HG03108 (cell line): Measurements from ENCODE around the gene GINS2.

ENCODE experiments used
- ATAC-seq: cut with Tn5 transposase; IDR thresholded peaks from one replicate; pipeline ENCODE4 v1.9.1; 2021; ENCODE audit warnings: moderate library complexity; ENCODE audit not compliant: unreplicated experiment

GINS2 gene

DNA sequence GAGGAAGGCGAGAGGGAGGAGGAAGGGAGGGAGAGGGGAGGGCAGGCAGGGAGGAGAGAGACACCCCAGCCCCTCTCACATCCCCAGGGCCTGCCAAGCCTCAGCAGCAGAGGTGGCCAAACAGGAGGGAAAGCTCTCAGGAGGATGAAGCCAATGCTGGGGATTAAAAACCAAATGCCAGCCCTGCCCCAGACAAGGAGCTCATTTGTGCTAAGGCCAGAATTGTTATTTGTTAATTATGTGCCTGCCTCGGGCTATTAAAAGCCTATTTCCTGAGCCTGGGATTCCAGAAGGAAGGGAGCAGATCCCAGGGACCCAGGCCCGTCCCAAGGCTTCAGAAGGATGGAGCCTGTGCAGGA lies 27.9 kb upstream of the GINS2 start:
- no peak for ATAC-seq

DNA sequence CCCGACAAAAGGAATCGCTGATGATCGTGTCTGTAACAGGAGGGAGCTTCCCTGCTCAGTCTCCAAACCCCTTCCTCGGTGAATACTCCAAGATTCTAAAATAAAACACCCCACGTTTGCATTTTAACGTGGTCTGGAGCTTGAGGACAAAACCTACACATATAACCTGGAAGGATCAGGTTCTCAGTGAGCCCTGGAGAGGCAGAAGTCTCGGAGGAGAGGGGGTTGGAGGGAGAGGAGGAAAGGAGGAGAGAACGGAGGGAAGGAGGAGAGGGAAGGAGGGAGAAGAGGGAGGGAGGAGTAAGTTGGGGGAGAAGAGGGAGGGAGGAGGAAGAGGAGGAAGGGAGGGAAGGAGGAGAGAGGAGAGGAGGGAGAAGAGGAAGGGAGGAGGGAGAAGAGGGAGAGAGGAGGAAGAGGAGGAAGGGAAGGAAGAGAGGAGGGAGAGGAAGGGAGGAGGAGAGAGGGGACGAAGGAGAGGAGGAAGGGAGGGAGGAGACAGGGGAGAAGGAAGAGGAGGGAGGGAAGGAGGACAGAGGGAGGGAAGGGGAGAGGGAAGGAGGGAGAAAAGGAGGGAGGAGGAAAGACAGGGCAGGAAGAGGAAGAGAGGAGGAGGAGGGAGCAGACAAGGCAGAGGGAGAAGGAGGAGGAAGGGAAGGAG lies 27.4 kb upstream of the GINS2 start:
- ATAC-seq: no peak

DNA sequence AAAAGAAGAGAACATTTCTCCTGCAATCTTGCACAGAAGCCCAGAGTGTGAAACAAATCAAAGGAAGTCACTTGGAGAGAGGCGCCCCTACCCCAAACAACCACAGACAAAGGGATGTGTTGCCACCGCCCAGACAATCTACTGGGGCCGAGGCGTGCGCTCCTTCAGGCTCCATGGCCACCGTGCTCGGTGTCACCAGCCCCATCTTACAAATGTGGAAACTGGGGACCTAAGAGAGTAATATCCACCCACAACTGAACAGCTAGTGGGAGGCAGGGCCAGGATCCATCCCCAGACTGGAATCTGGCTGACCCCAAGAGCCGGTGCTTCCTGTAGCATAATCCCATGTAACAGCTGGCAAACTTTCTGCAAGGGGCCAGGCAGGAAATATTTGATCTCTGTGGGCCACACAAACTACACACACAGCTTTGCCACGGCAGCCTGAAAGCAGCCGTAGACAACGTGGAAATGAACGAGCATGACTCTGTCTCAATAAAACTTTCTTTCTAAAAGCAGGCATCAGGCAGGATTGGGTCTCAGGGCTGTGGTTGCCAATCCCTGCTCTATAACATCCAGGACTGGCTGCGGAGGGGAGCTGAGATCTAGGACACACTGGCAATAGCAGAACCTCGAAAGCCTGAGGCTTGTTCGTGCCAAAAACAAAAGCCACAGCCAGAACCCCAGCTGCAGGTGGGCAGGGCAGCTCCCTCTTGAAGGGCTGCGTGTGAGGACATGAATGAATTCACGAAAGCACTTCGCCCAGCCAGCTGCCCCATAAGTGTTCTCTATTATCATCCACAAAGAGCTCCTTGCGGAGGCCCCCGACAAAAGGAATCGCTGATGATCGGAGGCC lies 26.6 kb upstream of the GINS2 start:
- ATAC-seq: no peak

DNA sequence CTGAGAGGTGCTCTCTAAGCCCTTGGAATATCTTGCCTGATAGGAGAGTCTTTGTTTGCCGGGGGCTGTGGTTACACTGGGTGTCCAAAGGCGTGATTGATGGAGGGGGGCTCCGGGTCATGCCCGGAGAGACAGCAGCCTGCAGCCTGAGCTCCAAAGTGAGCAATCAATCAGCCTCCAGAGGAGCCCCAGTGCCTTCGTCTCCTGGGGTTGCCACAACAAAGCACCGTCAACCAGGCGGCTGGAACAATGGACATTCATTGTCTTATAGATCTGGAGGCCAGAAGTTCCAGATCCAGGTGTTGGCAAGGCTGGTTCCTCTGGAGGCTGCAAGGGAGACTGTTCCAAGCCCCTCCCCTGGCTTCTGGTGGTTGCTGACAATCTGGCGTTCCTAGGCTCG lies 24.0 kb upstream of the GINS2 start:
- ATAC-seq: no peak

DNA sequence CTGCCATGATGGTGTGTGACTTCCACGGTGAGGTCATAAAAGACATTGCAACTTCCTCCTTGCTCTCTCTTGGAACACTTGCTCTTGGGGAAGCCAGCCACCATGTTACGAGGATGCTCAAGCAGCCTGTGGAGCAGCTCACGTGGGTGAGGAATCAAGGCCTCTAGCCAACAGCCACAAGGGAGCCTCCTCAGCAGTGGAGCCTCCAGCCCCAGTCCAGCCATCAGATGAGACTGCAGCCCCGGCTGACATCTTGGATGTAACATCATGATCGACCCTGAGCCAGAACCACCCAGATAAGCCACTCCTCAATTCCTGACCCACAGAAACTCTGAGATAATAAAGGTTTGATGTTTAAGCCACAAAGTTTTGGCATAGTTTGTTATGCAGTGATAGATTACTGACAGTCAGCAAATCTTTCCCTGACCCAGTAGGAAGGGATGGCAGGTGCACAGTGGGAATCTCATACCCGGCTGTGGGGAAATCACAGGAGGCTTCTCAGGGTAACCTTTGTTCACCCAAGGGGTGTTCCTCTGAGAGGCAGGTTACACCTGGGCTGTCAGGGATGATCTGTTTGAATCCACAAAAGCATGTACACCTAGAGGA lies 23.3 kb upstream of the GINS2 start:
- no peak for ATAC-seq

DNA sequence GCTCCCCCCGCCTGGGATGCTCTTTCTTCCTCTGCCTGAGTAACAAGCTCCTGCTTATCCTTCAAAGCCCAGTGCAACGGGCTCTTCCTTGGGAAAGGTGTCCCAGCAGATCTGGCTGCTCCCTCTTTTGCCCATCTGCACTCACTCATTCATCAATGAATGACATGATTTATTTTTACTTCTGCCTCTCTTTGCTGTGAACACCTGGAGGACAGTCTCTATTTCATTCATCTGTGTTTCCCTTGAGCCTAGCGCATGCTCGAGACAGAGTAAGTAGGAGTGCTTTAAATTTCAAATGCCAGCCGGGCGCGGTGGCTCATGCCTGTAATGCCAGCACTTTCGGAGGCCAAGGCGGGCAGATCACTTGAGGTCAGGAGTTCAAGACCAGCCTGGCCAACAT lies 22.0 kb upstream of the GINS2 start:
- no peak for ATAC-seq

DNA sequence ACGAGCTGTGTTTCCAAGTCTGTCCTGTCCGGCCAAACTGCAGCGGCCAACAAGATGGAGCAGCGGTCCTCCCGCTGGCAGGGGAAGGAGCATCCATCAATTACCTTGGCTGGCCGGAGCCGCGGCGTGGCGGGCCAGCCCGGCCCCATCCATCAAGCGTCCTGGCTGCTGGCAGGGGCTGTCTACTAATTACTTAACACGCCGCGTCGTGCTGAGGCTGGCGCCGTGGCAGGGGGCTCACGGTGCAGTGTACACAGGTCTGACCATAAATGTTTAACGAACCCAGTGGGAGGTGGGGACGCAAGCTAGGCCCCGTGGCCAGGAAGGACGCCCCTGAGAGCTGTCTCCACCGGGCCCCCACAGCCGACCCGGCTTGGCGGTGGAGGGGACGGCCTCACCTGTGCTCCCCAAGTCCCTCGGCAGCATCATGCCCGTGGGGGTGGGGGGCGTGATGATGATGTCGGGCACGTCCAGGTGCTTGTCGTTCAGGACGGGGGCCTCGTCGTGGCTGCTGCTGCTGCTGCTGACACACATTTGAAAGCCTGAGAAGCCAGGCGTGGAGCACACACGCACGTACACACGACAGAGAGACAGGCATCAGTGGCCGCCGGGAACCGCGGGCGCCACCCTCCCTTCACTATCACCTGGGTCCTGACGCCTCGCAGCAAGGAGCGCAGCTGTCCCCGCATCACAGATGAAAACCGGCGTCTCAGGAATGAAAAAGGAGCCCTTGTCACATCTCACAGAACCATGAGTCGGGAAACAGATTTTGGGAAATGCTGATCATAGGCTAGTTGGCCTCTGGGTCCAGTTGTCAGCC lies 21.2 kb upstream of the GINS2 start:
- ATAC-seq: no peak

DNA sequence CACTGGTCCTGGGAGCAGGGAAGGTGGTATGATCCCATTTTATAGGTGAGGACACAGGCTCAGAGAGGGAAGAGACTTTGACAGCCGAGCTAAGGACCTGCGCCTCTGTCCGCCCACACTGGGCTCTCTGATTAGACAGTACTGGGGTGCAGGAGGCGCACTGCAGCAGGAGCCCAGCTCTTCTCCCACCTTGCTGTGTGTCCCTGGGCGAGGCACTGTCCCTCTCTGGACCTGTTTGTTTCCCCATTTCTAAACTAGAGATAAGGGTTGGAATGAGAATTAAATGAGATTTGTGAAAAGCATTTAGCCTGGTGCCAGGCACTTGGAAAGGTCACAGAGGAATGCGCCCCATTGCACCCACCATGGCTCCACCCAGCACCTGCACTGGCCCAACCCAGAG lies 19.6 kb upstream of the GINS2 start:
- ATAC-seq: no peak

DNA sequence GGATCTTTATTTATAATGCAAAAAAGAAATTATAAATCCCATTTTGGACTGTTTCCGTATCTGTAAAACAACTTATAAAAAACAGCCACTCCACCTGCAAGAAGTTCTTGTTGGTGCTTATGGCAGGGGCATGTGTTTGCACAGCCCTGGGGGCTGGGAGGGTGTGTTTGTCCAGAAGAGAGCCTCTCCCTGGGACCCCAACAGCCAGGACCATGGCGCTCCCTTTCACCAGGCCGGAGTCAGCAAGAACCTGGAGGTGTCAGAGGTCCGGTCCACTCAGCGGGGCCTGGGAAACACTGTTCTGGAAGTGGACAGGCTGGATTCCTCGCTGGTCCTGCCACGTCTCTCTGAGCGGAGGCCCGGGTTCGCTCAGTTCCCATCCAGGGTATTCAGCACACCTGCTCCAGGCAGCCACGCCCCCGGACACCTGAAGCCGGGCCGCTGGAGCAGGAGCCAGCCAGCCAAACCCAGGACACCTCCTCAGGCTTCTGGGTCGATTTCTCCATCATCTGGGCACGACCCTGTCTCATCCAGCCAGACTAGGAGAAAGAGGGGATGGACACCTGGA lies 18.9 kb upstream of the GINS2 start:
- ATAC-seq: no peak

DNA sequence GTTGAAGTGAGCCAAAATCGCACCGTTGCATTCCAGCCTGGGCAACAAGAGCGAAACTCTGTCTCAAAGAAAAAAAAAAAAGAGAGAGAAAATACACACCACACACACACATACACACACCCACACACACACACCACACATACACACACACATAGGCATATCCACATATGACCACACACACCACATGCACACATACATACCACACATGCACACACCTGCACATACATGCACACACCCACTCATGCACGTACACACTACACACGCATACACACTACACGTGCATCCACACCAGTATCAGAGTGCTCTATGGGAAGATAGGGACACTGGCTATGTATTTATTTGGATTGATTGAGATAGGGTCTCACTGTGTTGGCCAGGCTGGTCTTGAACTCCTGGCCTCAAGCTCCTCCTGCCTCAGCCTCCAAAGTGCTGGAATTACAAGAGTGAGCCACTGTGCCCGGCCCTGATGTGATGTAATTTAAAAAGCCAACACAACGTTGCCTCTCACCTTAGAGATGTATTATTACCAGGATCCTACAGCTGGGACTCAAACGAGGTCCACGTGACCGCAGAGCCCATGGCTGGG lies 17.8 kb upstream of the GINS2 start:
- no peak for ATAC-seq

DNA sequence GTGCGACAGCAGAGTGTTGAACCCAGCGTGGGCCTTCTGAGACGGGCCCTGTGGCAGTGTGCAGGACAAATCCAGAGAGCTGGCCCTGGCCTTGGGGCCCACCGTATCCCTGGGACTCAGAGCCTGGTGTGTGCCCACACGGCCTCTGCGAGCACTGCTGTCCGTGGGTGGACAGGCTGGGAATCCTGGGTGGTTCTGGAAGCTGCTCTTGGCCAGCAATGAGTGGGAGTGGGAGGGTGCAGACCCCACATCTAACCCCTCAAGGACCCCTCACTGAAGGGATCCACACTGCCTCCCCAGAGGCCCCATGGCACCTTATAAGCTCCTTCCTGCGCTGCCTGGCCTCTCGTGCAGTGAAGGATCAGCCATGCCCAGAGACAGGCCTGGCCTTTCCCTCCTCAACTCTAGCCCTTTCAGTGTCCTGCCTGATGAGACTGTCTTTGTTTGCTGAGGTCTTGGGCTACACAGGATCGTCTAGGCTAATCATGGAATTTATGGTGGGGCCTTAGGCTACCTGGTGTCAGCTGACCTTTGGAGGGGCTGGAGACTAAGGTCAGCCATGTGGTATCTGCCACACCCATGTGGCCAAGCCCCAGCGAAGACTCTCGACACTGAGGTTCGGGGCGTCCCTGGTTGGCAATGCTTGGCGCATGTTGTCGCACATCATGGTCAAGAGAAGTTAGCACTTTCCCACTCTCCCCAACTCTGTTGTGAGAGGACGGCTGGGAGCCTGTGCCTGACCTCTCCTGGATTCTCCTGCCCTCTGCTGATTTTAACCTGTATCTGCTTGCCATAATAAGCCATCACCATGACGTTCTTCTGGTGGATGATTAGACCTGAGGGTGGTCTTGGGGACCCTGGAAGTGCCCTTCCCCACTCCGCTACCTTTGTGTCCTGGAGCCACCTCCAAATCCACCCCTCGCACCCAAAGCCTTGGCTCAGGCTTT lies 16.4 kb upstream of the GINS2 start:
- no peak for ATAC-seq

DNA sequence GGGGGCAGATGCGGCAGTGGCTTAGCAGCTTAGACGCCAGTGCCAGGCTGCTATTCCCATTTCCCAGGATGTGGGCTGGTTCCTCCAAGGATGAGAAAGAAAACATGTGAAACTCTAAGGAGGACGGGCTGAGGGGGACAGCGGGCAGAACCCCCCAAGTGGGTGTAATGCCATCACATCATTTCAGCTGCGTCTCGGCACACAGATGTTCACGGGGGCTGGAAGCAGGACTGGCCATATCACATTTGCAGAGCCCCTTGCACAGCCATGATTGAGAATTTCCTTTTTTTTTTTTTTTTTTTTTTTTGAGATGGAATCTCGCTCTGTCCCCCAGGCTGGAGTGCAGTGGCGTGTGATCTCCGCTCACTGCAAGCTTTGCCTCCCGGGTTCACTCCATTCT lies 15.3 kb upstream of the GINS2 start:
- no peak for ATAC-seq

DNA sequence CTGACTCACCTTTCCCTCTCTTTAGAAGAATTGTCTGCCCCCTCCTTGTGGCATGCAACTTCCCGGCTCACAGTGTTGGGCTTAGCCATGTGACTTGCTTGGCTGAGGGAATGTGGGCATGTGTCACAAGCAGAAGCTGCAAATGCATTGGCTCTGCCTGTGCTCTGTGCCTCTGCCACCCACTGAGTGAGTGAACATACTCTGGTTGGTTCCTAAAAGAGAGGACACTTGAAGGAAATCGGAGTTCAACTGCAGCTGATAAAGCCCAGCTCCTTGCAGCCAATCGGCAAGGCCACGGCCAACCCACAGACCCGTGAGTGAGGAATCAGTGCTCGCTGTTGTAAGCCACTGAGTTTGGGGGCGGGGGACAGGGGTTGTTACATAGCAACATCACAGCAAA lies 10.9 kb upstream of the GINS2 start:
- no peak for ATAC-seq

DNA sequence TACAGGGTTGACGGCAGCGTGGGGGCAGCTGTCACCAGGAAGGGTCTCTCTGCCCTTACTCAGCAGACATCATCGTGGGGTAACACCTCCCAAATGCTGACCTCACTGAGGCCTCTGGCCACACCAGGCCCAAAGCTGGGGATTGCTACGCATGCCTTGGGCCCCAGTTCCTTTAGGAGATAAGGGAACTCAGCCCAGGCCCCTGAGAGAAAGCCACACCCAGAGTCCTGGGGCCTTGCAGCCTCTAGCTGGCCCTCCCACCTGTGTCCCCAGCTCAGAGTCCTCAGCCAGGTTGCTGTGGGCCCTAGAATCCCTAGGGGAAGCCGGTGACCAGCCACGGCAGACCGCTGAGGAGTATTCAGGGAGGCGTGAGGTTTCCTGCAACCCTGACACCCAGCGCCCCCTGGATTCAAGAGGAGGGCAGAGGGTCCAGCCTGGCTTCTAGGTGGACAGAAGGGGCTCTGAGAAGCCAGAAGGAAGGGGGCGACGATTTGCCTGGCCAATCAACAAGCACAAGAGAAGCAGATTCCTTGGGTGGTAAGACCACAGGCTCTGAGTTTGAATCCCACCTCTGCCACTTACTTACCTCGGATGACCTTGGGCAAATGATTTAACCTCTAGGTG lies 10.3 kb upstream of the GINS2 start:
- no peak for ATAC-seq

DNA sequence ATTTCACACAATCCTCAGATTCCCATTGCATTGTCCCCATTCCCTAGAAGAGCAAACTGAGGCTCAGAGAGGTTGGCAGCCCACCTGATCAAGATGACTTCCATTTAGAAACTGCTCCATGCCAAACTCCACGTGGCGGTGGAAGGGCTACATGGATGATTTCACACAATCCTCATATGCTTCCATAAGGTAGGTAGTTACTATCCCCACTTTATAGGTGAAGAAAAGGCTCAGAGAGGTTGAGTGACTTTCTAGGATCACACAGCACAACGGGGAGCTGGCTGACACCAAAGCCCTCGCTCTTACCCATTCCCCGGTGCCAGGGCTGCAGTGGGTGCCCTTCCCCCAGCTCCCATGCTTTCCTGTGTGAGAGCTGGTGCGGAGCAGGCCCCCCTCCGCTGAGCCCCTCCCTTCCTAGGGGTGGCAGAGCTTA lies 9.7 kb upstream of the GINS2 start:
- ATAC-seq: no peak

DNA sequence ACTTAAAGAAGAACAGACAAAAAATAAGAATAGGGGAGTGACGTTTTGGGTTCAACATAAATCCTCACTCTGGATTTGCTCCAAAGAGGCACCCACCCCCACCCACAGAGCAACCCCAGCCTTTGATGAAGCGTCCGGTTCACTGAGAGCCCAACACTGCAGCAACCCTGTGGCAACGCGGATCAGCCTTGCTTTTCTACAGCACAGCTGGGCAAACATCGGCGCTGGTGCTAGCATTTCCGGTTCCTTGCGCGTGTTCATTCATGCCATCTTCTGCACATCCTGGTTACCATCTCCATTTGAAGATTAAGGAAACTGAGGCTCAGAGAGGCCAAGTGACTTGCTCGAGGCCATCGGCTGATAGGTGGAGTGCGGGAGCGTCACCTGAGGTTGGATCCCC lies 8.7 kb upstream of the GINS2 start:
- no peak for ATAC-seq

DNA sequence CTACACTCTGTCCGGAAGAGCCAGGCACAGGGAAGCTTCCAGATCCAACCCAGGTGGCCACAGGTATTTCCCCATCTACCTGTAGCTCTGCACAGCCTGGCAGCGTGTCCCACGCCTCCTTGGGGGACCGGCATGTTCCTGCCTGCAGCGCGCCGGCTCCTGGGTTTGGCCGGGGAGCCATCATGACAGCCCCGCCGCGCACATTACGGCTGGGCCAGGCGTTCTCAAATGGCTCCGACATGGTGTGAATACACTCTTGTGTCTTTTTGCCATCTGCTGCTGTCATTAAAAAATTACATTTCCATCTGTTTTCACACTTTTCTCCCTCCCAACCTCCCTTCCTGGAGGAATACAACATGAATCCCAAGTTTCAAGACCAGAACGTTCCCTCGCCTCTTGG lies 8.0 kb upstream of the GINS2 start:
- no peak for ATAC-seq

DNA sequence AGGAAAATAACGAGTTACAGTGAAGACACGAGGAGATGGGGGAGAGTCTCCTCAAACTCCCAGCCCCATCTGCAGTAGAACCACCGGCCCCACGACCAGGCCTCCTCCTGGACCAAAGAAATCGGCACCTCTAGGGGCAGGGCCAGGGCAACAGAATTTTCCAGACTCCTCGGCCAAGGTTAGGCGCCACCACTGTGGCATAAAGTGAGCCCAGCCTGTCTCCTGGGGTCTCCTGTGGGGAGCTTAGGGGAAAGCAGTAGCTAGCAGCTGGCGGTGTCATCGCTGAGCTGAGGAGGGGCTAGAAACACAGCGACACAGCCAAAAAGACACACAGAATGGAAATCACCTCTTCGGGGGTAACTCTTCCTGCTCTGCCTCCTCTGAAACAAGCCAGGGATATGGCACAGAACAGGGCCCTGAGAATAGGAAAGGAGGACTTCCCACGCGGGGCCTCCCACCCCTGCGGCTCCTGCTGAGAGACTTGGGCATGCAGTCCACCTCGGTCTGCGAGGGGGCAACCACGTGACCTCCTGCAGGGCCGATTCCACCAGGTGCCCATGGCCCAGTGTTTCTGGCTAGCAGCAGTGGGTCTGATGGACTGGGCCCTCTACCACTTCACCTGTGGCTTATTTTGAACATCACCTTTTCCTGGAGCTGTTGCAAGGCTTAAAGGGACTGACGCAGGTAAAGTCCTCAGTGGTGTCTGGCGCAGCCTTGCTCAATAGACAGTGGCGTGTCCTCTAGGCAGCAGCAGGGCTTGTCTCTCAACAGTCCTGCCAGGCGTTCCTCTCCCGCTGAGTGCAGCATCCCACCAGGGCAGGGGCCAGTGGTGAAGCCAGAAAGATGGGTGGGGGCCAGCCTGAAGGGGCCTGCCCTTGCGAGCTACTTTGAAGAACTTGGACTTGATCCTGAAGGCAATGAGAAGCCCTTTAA lies 6.7 kb upstream of the GINS2 start:
- ATAC-seq: no peak
